H1 (cell line): Measurements from ENCODE around the gene KCNQ1.

ENCODE experiments used
- SIN3A ChIP-seq, 2 experiments: IDR thresholded peaks in 1 of 2; conservative IDR thresholded peaks in 1 of 2; 2 replicates each; pipeline ENCODE4 v1.6.1; 2011 to 2012; ENCODE audit warnings: low read length in 2 of 2, improper control_type of control experiment in 1 of 2, low read depth in 1 of 2, mild to moderate bottlenecking in 1 of 2
- SRF ChIP-seq: IDR thresholded peaks from 2 replicates; pipeline ENCODE4 v1.6.1; 2011; ENCODE audit warnings: mild to moderate bottlenecking, low read depth, low read length, moderate library complexity

GRCh38 chr11:2447253-2447950 lies 2.6 kb downstream of the KCNQ1 start:
- no peak for TF ChIP-seq SIN3A (conservative IDR thresholded peaks at IDR 0.05 in 1 of 2, IDR thresholded peaks at IDR 0.05 in 1 of 2; ENCODE audit: low read depth in 1 of 2, low read length in 2 of 2)
- no peak for TF ChIP-seq SRF
